BJ (cell line): ENCODE results near the gene CPNE5. TPM values are rescaled to one million over a fixed set of nuclear protein-coding genes. Genes with fewer than 3 reads are reported as not detected.

Experiments
- CTCF ChIA-PET: fragments of 350-600 bp; formaldehyde crosslinking; extraction: SDS; loops from one replicate; lab custom pipeline; 2021; ENCODE audit warnings: antibody characterized with exemption, inconsistent platforms; lab: Yijun Ruan, JAX
- POLR2A ChIA-PET: fragments of 300-600 bp; sonication (Branson Sonifier 250); formaldehyde crosslinking; extraction: SDS; loops from one replicate; lab custom pipeline; 2021; ENCODE audit warnings: antibody characterized with exemption; lab: Charles Lee
- DNase-seq: peaks from one replicate; pipeline ENCODE4 v3.0.0-alpha.2; 2011; ENCODE audit warnings: low read depth
- H3K27me3 ChIP-seq: 2 replicates; pipeline ENCODE4 v1.6.0; 2011; ENCODE audit warnings: low read length; ENCODE audit not compliant: control insufficient read depth, insufficient read depth
- H3K36me3 ChIP-seq: 2 replicates; pipeline ENCODE4 v1.5.1; 2011; ENCODE audit warnings: low read length; ENCODE audit not compliant: control insufficient read depth, insufficient read depth
- H3K4me3 ChIP-seq: 2 replicates; pipeline ENCODE4 v1.5.1; 2011; ENCODE audit warnings: low read depth, mild to moderate bottlenecking, control low read depth, low read length
- polyA plus RNA-seq: library from polyadenylated mRNA; depleted of rRNA; stranded (reverse); fragments of >200 nt; gene quantifications from 2 replicates; pipeline ENCODE4 v1.2.3, GENCODE V29; 2011
- TF ChIP-seq, protein P1 (sequence below): IDR thresholded peaks from 2 replicates; pipeline ENCODE4 v1.5.1; 2011; ENCODE audit warnings: low read depth, mild to moderate bottlenecking, control low read depth, inconsistent platforms, low read length, moderate library complexity; ENCODE audit not compliant: insufficient read depth

The CPNE5 gene
- polyA plus RNA-seq, 1 experiment, result 0.09 TPM

DNA sequence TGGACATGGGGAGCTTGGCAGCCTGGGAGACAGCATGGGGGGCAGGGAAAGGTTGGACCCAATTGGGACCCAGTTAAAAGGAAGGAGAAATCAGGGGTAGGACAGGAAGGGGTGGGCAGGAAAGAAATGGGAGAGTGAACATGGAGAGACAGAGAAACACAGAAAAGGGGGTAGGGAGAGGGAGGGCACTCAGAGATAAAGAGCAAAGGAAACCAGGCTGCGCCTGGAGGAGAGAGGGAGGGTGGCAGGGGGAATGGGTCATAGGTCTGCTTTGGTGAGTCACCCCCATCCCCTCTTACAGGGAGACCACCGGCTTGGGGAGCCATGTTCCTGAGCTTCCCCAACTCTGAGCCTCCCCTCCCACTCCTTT is 95.0 kb downstream of the CPNE5 start:
- TF ChIP-seq, protein P1, sequence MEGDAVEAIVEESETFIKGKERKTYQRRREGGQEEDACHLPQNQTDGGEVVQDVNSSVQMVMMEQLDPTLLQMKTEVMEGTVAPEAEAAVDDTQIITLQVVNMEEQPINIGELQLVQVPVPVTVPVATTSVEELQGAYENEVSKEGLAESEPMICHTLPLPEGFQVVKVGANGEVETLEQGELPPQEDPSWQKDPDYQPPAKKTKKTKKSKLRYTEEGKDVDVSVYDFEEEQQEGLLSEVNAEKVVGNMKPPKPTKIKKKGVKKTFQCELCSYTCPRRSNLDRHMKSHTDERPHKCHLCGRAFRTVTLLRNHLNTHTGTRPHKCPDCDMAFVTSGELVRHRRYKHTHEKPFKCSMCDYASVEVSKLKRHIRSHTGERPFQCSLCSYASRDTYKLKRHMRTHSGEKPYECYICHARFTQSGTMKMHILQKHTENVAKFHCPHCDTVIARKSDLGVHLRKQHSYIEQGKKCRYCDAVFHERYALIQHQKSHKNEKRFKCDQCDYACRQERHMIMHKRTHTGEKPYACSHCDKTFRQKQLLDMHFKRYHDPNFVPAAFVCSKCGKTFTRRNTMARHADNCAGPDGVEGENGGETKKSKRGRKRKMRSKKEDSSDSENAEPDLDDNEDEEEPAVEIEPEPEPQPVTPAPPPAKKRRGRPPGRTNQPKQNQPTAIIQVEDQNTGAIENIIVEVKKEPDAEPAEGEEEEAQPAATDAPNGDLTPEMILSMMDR, result no peak
- Histone ChIP-seq H3K27me3 (peaks cover 7% of the 10 kb centered on the region), H3K4me3 (no peak overlapping the region), H3K36me3 (no peaks in the 10 kb centered on the region)
- DNase-seq, result no peak
- ChIA-PET POLR2A (no interaction called here), CTCF (interaction anchor here (1.4 to 1.5 kb wide), 2 partner anchors 12 to 15 kb away, joined by 4 read pairs; no protein-coding TSS in a partner anchor)

DNA sequence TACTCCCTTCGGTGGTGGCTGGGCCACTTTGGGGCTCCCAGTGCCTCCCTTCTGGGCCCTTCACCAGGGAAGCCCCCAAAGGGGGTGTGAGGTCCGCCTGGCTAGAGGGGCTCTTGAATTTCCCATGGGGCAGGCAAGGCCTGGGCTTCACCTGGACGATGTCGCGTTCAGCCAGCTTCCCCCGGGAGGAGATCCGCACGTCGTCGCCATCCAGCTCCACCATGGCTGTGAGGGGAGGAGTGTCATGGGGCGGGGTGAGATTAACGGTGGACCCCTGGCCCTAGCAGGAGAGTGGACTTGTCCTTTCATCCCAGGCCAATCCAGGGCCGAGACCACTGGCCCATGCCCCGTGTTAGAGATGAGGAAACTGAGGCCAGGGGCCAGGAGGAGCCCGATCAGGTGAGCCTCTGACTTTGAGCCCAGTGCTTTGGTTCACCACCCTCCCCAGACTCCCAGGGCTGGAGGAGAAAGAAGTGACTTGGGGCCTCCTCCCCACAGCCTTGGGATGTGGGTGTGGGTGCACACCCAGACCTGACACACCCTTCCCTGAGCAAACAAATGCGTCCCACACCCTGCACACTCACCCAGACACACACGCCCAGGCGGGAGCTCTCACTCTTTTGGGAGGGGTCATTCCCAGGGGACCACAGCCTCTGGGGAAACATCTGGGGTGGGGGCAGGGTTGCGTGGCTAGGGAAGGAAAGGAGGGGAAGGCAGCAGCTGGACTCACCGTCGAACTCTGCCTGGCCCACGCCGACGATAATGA is 95.5 kb downstream of the CPNE5 start:
- CTCF ChIA-PET, result interaction anchor here (0.6 to 1.5 kb wide), 3 partner anchors 11 to 16 kb away, joined by 3 to 4 read pairs (median 4); no protein-coding TSS in a partner anchor
- no peak for DNase-seq
- TF ChIP-seq, protein P1, result no peak
- Histone ChIP-seq H3K36me3 (no peaks in the 10 kb centered on the region), H3K27me3 (peaks cover 7% of the 10 kb centered on the region), H3K4me3 (no peak overlapping the region)
- POLR2A ChIA-PET, result no interaction called here

DNA sequence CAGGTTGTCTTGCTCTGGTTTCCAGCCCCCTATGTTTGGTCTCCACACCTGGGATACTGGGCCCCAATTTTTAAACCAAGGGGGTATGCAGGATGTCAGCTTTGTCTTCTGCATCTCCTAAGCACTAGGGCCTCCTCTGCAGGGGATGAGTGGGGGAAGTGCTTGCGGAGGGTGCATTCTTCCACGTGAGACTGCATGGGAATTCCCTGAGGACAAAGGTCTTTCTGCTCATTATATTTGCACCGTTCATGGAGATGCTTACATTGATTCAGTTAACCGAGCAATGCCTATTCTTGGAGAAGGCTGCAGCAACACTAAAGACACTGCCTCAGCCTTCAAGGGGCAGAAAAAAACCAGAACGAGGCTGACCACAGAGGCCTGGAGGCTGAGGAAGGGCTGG is 96.2 kb downstream of the CPNE5 start:
- TF ChIP-seq, protein P1, result no peak
- ChIA-PET POLR2A (no interaction called here), CTCF (interaction anchor here (0.6 kb wide), 1 partner anchor 16 kb away, joined by 3 read pairs; no protein-coding TSS in a partner anchor)
- H3K4me3 ChIP-seq, result no peak overlapping the region
- H3K27me3 ChIP-seq, result peaks cover 7% of the 10 kb centered on the region
- DNase-seq, result no peak
- no peaks in the 10 kb centered on the region for H3K36me3 ChIP-seq

DNA sequence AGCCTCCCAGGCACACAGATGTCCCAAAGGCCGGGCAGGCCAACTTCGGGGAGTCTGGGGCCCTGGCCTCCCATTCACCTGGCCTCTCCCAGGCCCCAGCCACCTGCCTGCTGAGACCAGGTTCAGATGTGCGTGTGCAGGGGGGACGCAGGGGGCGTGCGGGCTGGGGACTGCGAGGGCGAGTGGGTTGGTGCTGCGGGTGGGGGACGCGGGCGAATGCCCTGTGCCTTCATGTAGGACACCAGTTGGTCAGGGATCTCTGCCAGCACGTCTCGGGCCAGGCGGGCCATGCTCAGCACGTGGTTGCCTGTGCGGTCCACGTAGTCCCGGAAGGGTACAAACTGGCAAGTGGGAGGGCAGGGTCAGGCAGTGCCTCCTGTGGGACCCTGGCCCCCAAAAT is 97.1 kb downstream of the CPNE5 start:
- no peaks in the 10 kb centered on the region for H3K36me3 ChIP-seq
- ChIA-PET POLR2A (no interaction called here), CTCF (no interaction called here)
- H3K4me3 ChIP-seq, result no peak overlapping the region
- DNase-seq, result no peak
- TF ChIP-seq, protein P1, result no peak
- peaks cover 7% of the 10 kb centered on the region; the same call in 1 of the 2 replicates for H3K27me3 ChIP-seq

DNA sequence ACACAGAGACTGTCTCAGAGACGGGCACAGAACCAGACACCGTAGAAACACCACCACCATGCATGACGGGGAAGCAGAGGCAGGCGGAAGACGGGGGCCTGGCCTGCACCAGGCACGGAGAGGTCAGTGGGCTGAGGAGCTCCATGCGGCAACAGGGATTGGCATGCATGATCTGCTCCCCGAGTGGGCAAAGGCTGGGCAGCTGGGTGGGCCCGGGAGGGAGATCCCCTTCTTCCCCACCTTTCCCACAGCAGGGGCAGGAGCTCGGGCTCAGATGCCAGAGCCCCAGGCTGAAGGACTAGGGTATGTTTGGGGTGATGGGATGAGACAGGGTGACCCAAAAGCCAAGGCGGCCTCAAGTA is 98.4 kb downstream of the CPNE5 start:
- ChIA-PET CTCF (no interaction called here), POLR2A (no interaction called here)
- TF ChIP-seq, protein P1, result no peak
- DNase-seq, result no peak
- Histone ChIP-seq H3K27me3 (peaks cover 5% of the 10 kb centered on the region; the same call in 1 of the 2 replicates), H3K36me3 (no peaks in the 10 kb centered on the region), H3K4me3 (no peak overlapping the region)
